Epithelial cell of proximal tubule (primary cell): Measurements from ENCODE around the gene CKLF. TPM values are rescaled to one million over a fixed set of nuclear protein-coding genes. Genes with fewer than 3 reads are reported as not detected.
A peak's percentile ranks its signal among the peaks of the same experiment; 100 is the strongest.

Source experiments
- DNase-seq: peaks from one replicate; pipeline ENCODE4 v3.0.0-alpha.2; 2011; ENCODE audit warnings: low read depth
- H3K4me3 ChIP-seq: 2 replicates; pipeline ENCODE4 v1.5.1; 2011; ENCODE audit warnings: low read depth, mild to moderate bottlenecking, low read length
- CTCF ChIP-seq: conservative IDR thresholded peaks from 2 replicates; pipeline ENCODE4 v1.5.1; 2012; ENCODE audit warnings: low read depth, mild to moderate bottlenecking, low read length
- total RNA-seq: library from RNA; depleted of rRNA; stranded (reverse); fragments of >200 nt; gene quantifications from 2 replicates; pipeline ENCODE4 v1.2.3, GENCODE V29; 2015

CKLF gene
- total RNA-seq, 1 donor from 2014 or later: 136 TPM

- no peak overlapping the region for H3K4me3 ChIP-seq
- no peak for TF ChIP-seq CTCF
- no peak for DNase-seq
These were observed 33.3 kb downstream of the CKLF start for GRCh38 chr16:66585481-66586239.

- DNase-seq: no peak
- no peak overlapping the region for H3K4me3 ChIP-seq
- no peak for TF ChIP-seq CTCF
These were observed 35.7 kb downstream of the CKLF start for GRCh38 chr16:66587881-66588600.

GRCh38 chr16:66588981-66589713 lies 36.8 kb downstream of the CKLF start:
- TF ChIP-seq CTCF: peak; percentile 68
- no peak for DNase-seq
- H3K4me3 ChIP-seq: no peak overlapping the region

- H3K4me3 ChIP-seq: no peak overlapping the region
- TF ChIP-seq CTCF: no peak
- no peak for DNase-seq
These were observed 37.9 kb downstream of the CKLF start for GRCh38 chr16:66590322-66590721.

- H3K4me3 ChIP-seq: no peak overlapping the region
- DNase-seq: no peak
- no peak for TF ChIP-seq CTCF
These were observed 38.6 kb downstream of the CKLF start for GRCh38 chr16:66591018-66591417.

- no peak for TF ChIP-seq CTCF
- H3K4me3 ChIP-seq: no peak overlapping the region
These were observed 39.9 kb downstream of the CKLF start for GRCh38 chr16:66592241-66592640.

More at GRCh38 chr16:66592241-66592640, 39.9 kb downstream of the CKLF start:
- DNase-seq: no peak
